H1 (cell line): ENCODE results near the gene GBF1. TPM values are rescaled to one million over a fixed set of nuclear protein-coding genes. Genes with fewer than 3 reads are reported as not detected.

Experiments
- CTCF ChIA-PET: fragments of 300-600 bp; sonication (Branson Sonifier 250); formaldehyde crosslinking; loops from one replicate; lab custom pipeline; 2021; ENCODE audit not compliant: partially characterized antibody; lab: Charles Lee
- POLR2A ChIA-PET: fragments of 300-600 bp; sonication (Branson Sonifier 250); formaldehyde crosslinking; loops from one replicate; lab custom pipeline; 2021; ENCODE audit warnings: inconsistent platforms; ENCODE audit not compliant: partially characterized antibody; lab: Charles Lee
- DNase-seq, 2 experiments: peaks; one replicate each; pipeline versions ENCODE4 v3.0.0 to v3.0.0-alpha.2; 2010 to 2022; ENCODE audit warnings: low spot score in 2 of 2, low read depth in 1 of 2, mixed read lengths in 1 of 2
- FAIRE-seq: peaks from 2 replicates; lab custom pipeline; 2011; peaks lifted over from hg19 to GRCh38; lab: Jason Lieb, UNC
- H2AFZ ChIP-seq: 2 replicates; pipeline ENCODE4 v1.8.1; 2012; ENCODE audit warnings: low read length, inconsistent platforms
- H2AK5ac ChIP-seq: 2 replicates; pipeline ENCODE4 v1.6.1; 2013; ENCODE audit warnings: low read depth, low read length
- H2BK120ac ChIP-seq: replicated peaks from 2 replicates; pipeline ENCODE3; 2013; ENCODE audit warnings: low read depth, low read length, inconsistent platforms
- H2BK12ac ChIP-seq: 2 replicates; pipeline ENCODE4 v1.6.1; 2013; ENCODE audit warnings: low read depth, low read length
- H2BK15ac ChIP-seq: 2 replicates; pipeline ENCODE4 v1.6.1; 2013; ENCODE audit warnings: low read length
- H2BK20ac ChIP-seq: 2 replicates; pipeline ENCODE4 v1.6.1; 2013; ENCODE audit warnings: low read length
- H2BK5ac ChIP-seq: 2 replicates; pipeline ENCODE4 v1.6.1; 2013; ENCODE audit warnings: low read depth, low read length
- H3K14ac ChIP-seq: 2 replicates; pipeline ENCODE4 v1.6.1; 2013; ENCODE audit warnings: inconsistent platforms; ENCODE audit not compliant: insufficient read length
- H3K18ac ChIP-seq: 2 replicates; pipeline ENCODE4 v1.6.1; 2013; ENCODE audit warnings: low read length; ENCODE audit errors: extremely low read depth
- H3K23ac ChIP-seq: 2 replicates; pipeline ENCODE4 v1.6.1; 2013; ENCODE audit warnings: inconsistent platforms; ENCODE audit not compliant: insufficient read length
- H3K23me2 ChIP-seq: 2 replicates; pipeline ENCODE4 v1.6.1; 2013; ENCODE audit warnings: low read depth, low read length
- H3K27ac ChIP-seq: 2 replicates; pipeline ENCODE4 v1.6.1; 2011; ENCODE audit warnings: low read depth, low read length, inconsistent platforms
- H3K27me3 ChIP-seq, 4 experiments: replicated peaks in 1 of 4; 1 replicate in 1 of 4; 2 replicates in 3 of 4; pipeline versions ENCODE4 v1.6.1 to v1.8.1; 2011 to 2013; ENCODE audit warnings: low read length in 3 of 4, mild to moderate bottlenecking in 3 of 4, inconsistent platforms in 2 of 4, mixed read lengths in 2 of 4, moderate library complexity in 1 of 4; ENCODE audit not compliant: control insufficient read depth in 3 of 4, insufficient read depth in 3 of 4; ENCODE audit errors: extremely low read depth in 1 of 4
- H3K36me3 ChIP-seq, 4 experiments: 2 replicates each; pipeline versions ENCODE4 v1.6.1 to v1.8.1; 2011 to 2013; ENCODE audit warnings: mild to moderate bottlenecking in 4 of 4, low read length in 3 of 4, moderate library complexity in 2 of 4, control low read depth in 1 of 4, inconsistent platforms in 1 of 4; ENCODE audit not compliant: insufficient read depth in 4 of 4, control insufficient read depth in 2 of 4
- H3K4ac ChIP-seq: replicated peaks from 2 replicates; pipeline ENCODE3; 2013; ENCODE audit warnings: low read length, low read depth, mixed read lengths, inconsistent platforms; ENCODE audit not compliant: insufficient read length
- H3K4me1 ChIP-seq, 4 experiments: replicated peaks in 1 of 4; 1 replicate in 1 of 4; 2 replicates in 3 of 4; pipeline versions ENCODE4 v1.6.1 to v1.8.1; 2011 to 2013; ENCODE audit warnings: low read length in 3 of 4, inconsistent platforms in 2 of 4, mixed read lengths in 1 of 4; ENCODE audit not compliant: insufficient read depth in 4 of 4, control insufficient read depth in 3 of 4
- H3K4me2 ChIP-seq, 2 experiments: 2 replicates each; pipeline versions ENCODE4 v1.6.1 to v1.8.1; 2011 to 2013; ENCODE audit warnings: low read depth in 2 of 2, low read length in 2 of 2, control low read depth in 1 of 2, inconsistent platforms in 1 of 2, mild to moderate bottlenecking in 1 of 2; ENCODE audit not compliant: insufficient read depth in 1 of 2
- H3K4me3 ChIP-seq, 4 experiments: fragments of 200-600, 300-600 bp in 1 of 4; sonication (generic), shearing (Covaris generic), sonication (Bioruptor Twin) in 1 of 4; 2 replicates each; pipeline versions ENCODE4 v1.5.1 to v1.8.1; 2011 to 2016; ENCODE audit warnings: low read length in 4 of 4, low read depth in 3 of 4, control low read depth in 2 of 4, inconsistent platforms in 2 of 4, mild to moderate bottlenecking in 2 of 4, mixed read lengths in 1 of 4, moderate library complexity in 1 of 4; ENCODE audit not compliant: insufficient read depth in 2 of 4; ENCODE audit errors: extremely low read depth in 1 of 4
- H3K56ac ChIP-seq: replicated peaks from 2 replicates; pipeline ENCODE3; 2013; ENCODE audit warnings: low read depth, mild to moderate bottlenecking, mixed read lengths, low read length, inconsistent platforms; ENCODE audit not compliant: insufficient read length
- H3K79me1 ChIP-seq: 2 replicates; pipeline ENCODE4 v1.6.1; 2013; ENCODE audit warnings: low read depth, low read length, control low read depth
- H3K79me2 ChIP-seq, 2 experiments: 2 replicates each; pipeline versions ENCODE4 v1.6.1 to v1.8.1; 2012 to 2013; ENCODE audit warnings: low read length in 2 of 2, mild to moderate bottlenecking in 2 of 2, inconsistent platforms in 1 of 2; ENCODE audit not compliant: insufficient read depth in 2 of 2, control insufficient read depth in 1 of 2
- H3K9ac ChIP-seq, 4 experiments: replicated peaks in 1 of 4; 1 replicate in 1 of 4; 2 replicates in 3 of 4; pipeline versions ENCODE4 v1.6.1 to v1.8.1; 2011 to 2013; ENCODE audit warnings: low read depth in 3 of 4, low read length in 3 of 4, control low read depth in 2 of 4, mild to moderate bottlenecking in 2 of 4, moderate library complexity in 2 of 4, inconsistent platforms in 1 of 4; ENCODE audit errors: extremely low read depth in 1 of 4
- H3K9me3 ChIP-seq, 2 experiments: 2 replicates each; pipeline versions ENCODE4 v1.6.1 to v1.8.1; 2012 to 2013; ENCODE audit warnings: mild to moderate bottlenecking in 2 of 2, moderate library complexity in 2 of 2, control low read depth in 1 of 2, inconsistent platforms in 1 of 2, low read depth in 1 of 2, low read length in 1 of 2, mixed read lengths in 1 of 2; ENCODE audit not compliant: insufficient read depth in 2 of 2
- H4K20me1 ChIP-seq, 2 experiments: replicated peaks in 1 of 2; 2 replicates each; pipeline versions ENCODE3 to v1.8.1; 2011 to 2013; ENCODE audit warnings: inconsistent platforms in 2 of 2, low read length in 2 of 2, mild to moderate bottlenecking in 1 of 2; ENCODE audit not compliant: insufficient read depth in 2 of 2, control insufficient read depth in 1 of 2
- H4K5ac ChIP-seq: 2 replicates; pipeline ENCODE4 v1.6.1; 2013; ENCODE audit warnings: low read length, low read depth, mixed read lengths, inconsistent platforms; ENCODE audit not compliant: insufficient read length
- H4K8ac ChIP-seq: 2 replicates; pipeline ENCODE4 v1.8.0; 2013; ENCODE audit warnings: mild to moderate bottlenecking, moderate library complexity, low read length, inconsistent platforms; ENCODE audit not compliant: insufficient read depth; ENCODE audit errors: extremely low read depth
- H4K91ac ChIP-seq: replicated peaks from 2 replicates; pipeline ENCODE3; 2013; ENCODE audit warnings: low read length, mixed read lengths, inconsistent platforms; ENCODE audit not compliant: insufficient read length
- CREB1 ChIP-seq: IDR thresholded peaks from 2 replicates; pipeline ENCODE4 v1.6.1; 2012; ENCODE audit warnings: inconsistent platforms
- WGBS, 2 experiments: shearing (Covaris generic) in 1 of 2; methylation state at CpG; one replicate each; pipeline versions ENCODE4 v1.1.6 to v1.1.7; 2013 to 2015; ENCODE audit warnings: low lambda C conversion rate in 2 of 2, mixed read lengths in 2 of 2, inconsistent platforms in 1 of 2, low coverage in 1 of 2, missing lambda C conversion rate in 1 of 2; ENCODE audit not compliant: insufficient replicate concordance in 2 of 2, insufficient coverage in 1 of 2, insufficient read length in 1 of 2; ENCODE audit errors: extremely low coverage in 1 of 2, missing lambda C conversion rate in 1 of 2; 5-methylcytosine and 5-hydroxymethylcytosine counted together
- polyA plus RNA-seq, 7 experiments: library from polyadenylated mRNA; depleted of rRNA in 3 of 7; stranded (reverse) in 5 of 7; unstranded in 2 of 7; fragments of >200 nt in 5 of 7; fragments of 200-250 nt in 2 of 7; gene quantifications; 1 replicate in 5 of 7; 2 replicates in 1 of 7; 4 replicates in 1 of 7; pipeline versions ENCODE4 v1.2.1 to v1.2.3, GENCODE V29; 2011 to 2013; ENCODE audit warnings: missing spikeins in 2 of 7, mixed read lengths in 2 of 7
- total RNA-seq: library from RNA; stranded (reverse); fragmentation: NEBNext Ultra II Directional; extraction: Animal tissue kit (Norgen Biotek cat#: 25700); gene quantifications from 2 replicates; pipeline ENCODE4 v1.2.1, GENCODE V29; 2021
- TF ChIP-seq, protein P1 (sequence below): IDR thresholded peaks from 2 replicates; pipeline ENCODE4 v1.6.1; 2012; ENCODE audit warnings: inconsistent platforms

The GBF1 gene
- total and polyA plus RNA-seq, 2 of the 8 experiments (the other 6 are each of a cell fraction or from before 2014, with no cell fraction given) = 11.0 to 25.5 TPM

DNA sequence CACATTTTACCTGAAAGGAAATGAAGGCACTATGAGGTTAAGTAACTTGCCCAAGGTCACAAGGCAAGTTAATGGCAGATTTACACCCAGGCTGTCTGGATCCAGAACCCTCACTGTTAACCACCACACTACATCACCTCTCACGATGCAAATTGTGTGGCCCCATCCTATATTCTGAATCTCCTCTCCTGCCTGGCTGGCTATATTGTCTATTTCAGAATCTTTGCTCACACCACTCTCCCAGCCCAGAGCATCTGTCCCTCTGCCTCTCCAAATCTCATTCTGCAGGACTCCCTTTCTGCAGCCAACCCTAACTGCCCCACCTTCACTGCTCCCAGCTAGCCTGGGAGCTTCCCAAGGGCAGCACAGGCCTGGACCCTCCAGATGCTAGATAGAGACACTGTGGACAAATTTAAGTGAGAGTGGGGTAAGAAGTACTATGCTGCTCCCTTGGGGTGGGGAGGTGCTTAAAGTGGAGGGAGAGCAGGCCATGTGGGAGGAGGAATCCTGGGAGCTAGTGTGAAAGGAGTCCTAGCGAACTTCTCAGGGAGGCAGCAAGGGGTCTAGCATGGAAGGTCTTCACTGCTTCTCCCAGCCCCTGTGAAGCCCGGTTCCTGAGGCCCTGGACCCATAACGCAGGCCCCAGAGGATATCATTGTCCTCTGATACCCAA, 186.3 kb downstream of the GBF1 start:
- H3K79me1 ChIP-seq = no peaks in the 10 kb centered on the region
- H3K36me3 ChIP-seq = no peaks in the 10 kb centered on the region; a peak in 1 of 8 replicates
- no peak for DNase-seq
- H3K4me1 ChIP-seq = peaks cover 0 to 18% (median 13%) of the 10 kb centered on the region in 4 experiments; a peak in 6 of 7 replicates
- H4K8ac ChIP-seq = peak overlapping the region; percentile 87; the same call in 1 of the 2 replicates
- peak overlapping the region; percentile 13 for H3K4ac ChIP-seq
- no peak overlapping the region for H3K23ac ChIP-seq
- no peaks in the 10 kb centered on the region for H3K9me3 ChIP-seq
- peak overlapping the region; percentile 72; the same call in 1 of the 2 replicates for H3K27ac ChIP-seq
- 27% methylated on average over 4 of the region's 4 CpGs; no CpG with 5 or more reads in 1 of the 2 experiments for WGBS, 2 experiments
- peaks cover 13 to 35% (median 31%) of the 10 kb centered on the region in 4 experiments for H3K27me3 ChIP-seq
- peak overlapping the region; percentile 66; the same call in 1 of the 2 replicates for H2AK5ac ChIP-seq
- no peak overlapping the region for H3K14ac ChIP-seq
- H3K18ac ChIP-seq = peak overlapping the region; percentile 85
- peaks cover 9% of the 10 kb centered on the region for H3K23me2 ChIP-seq
- H2BK15ac ChIP-seq = peak overlapping the region; percentile 23; the same call in 1 of the 2 replicates
- H4K91ac ChIP-seq = peak overlapping the region; percentile 92
- peak overlapping the region; percentile 35; the same call in 1 of the 2 replicates for H2BK12ac ChIP-seq
- no peak for FAIRE-seq
- H2BK5ac ChIP-seq = peak overlapping the region; percentile 53
- CTCF ChIA-PET = interaction anchor here (1.0 to 7.5 kb wide), 10 partner anchors 9 to 47 kb away, joined by 3 to 40 read pairs (median 4); partner anchors contain the start of genes C10orf95 and FBXL15
- peak overlapping the region; percentile 93 to 94 for H3K4me2 ChIP-seq
- TF ChIP-seq, protein P1, sequence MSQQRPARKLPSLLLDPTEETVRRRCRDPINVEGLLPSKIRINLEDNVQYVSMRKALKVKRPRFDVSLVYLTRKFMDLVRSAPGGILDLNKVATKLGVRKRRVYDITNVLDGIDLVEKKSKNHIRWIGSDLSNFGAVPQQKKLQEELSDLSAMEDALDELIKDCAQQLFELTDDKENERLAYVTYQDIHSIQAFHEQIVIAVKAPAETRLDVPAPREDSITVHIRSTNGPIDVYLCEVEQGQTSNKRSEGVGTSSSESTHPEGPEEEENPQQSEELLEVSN = peak; percentile 71
- no peak for TF ChIP-seq CREB1
- TF ChIP-seq, all 59 proteins: peak for 1
- Histone ChIP-seq H2BK120ac (no peak overlapping the region), H3K9ac (peak overlapping the region in 3 of 4 experiments; percentile 61 to 82 (median 79); a peak in 6 of 7 replicates), H3K79me2 (no peaks in the 10 kb centered on the region; a peak in 1 of 4 replicates), H2AFZ (peak overlapping the region; percentile 78), H4K5ac (peak overlapping the region; percentile 49), H3K56ac (peak overlapping the region; percentile 59), H3K4me3 (peak overlapping the region; percentile 66 to 92 (median 84)), H2BK20ac (no peak overlapping the region), H4K20me1 (no peaks in the 10 kb centered on the region)
- POLR2A ChIA-PET = interaction anchor here (0.9 to 9.0 kb wide), 16 partner anchors 9 to 312 kb away, joined by 3 to 75 read pairs (median 4); partner anchors contain the start of genes ACTR1A, C10orf95, FBXL15 and NFKB2
